COLO668 (cell line): Measurements from ENCODE around the gene GCLC.

Source experiments
- DNase-seq: peaks from one replicate; lab custom pipeline; 2025; ENCODE audit not compliant: unreplicated experiment; lab: John Stamatoyannopoulos, UW

GCLC gene

GRCh38 chr6:53527249-53527765 lies 17.6 kb downstream of the GCLC start:
- DNase-seq, result peak; percentile 32

- no peak for DNase-seq
Measured at GRCh38 chr6:53526000-53526399, 18.9 kb downstream of the GCLC start.

- no peak for DNase-seq
Measured at GRCh38 chr6:53524455-53524815, 20.5 kb downstream of the GCLC start.

GRCh38 chr6:53523511-53524454 lies 21.1 kb downstream of the GCLC start:
- no peak for DNase-seq

- no peak for DNase-seq
Measured at GRCh38 chr6:53520320-53520928, 24.5 kb downstream of the GCLC start.

GRCh38 chr6:53518862-53519261 lies 26.0 kb downstream of the GCLC start:
- no peak for DNase-seq

GRCh38 chr6:53517021-53517420 lies 27.9 kb downstream of the GCLC start:
- DNase-seq, result no peak

GRCh38 chr6:53514677-53515076 lies 30.2 kb downstream of the GCLC start:
- no peak for DNase-seq

GRCh38 chr6:53513519-53513966 lies 31.4 kb downstream of the GCLC start:
- DNase-seq, result no peak

- no peak for DNase-seq
Measured at GRCh38 chr6:53513056-53513455, 31.8 kb downstream of the GCLC start.

GRCh38 chr6:53512626-53513025 lies 32.3 kb downstream of the GCLC start:
- no peak for DNase-seq

- no peak for DNase-seq
Measured at GRCh38 chr6:53510746-53511145, 34.2 kb downstream of the GCLC start.

- DNase-seq, result no peak
Measured at GRCh38 chr6:53506872-53507271, 38.0 kb downstream of the GCLC start.

- DNase-seq, result no peak
Measured at GRCh38 chr6:53504512-53504911, 40.4 kb downstream of the GCLC start.

- no peak for DNase-seq
Measured at GRCh38 chr6:53503060-53503459, 41.8 kb downstream of the GCLC start.

GRCh38 chr6:53501432-53501831 lies 43.5 kb downstream of the GCLC start:
- DNase-seq, result no peak

- DNase-seq, result no peak
Measured at GRCh38 chr6:53500095-53500494, 44.8 kb downstream of the GCLC start.

- DNase-seq, result no peak
Measured at GRCh38 chr6:53499094-53499493, 45.8 kb downstream of the GCLC start.

- no peak for DNase-seq
Measured at GRCh38 chr6:53498649-53499048, 46.3 kb downstream of the GCLC start.

- no peak for DNase-seq
Measured at GRCh38 chr6:53497905-53498304, 47.0 kb downstream of the GCLC start.

- DNase-seq, result no peak
Measured at GRCh38 chr6:53496797-53497375, 48.0 kb downstream of the GCLC start.
